OCI-LY3 (cell line): ENCODE measurements around the gene C9orf78.
"Not testable (repeated sequence)": the region's sequence is repeated elsewhere in the genome, so short reads cannot be mapped to it uniquely, and the experiment has no call there.

ENCODE experiments used
- H2AFZ ChIP-seq: fragments of 200-600, 300-600 bp; shearing (Covaris generic); 2 replicates; pipeline ENCODE4 v1.6.0; 2014; ENCODE audit warnings: antibody characterized with exemption, low read depth, low read length
- H3K27ac ChIP-seq: fragments of 200-600, 300-600 bp; sonication (generic); 2 replicates; pipeline ENCODE4 v1.5.1; 2014; ENCODE audit warnings: mild to moderate bottlenecking, low read length, moderate library complexity, mixed read lengths
- H3K27me3 ChIP-seq: fragments of 200-600, 300-600 bp; sonication (generic); 2 replicates; pipeline ENCODE4 v1.6.1; 2014; ENCODE audit warnings: low read depth, low read length, mixed read lengths
- H3K36me3 ChIP-seq: fragments of 200-600, 300-600 bp; sonication (generic); replicated peaks from 2 replicates; pipeline ENCODE3; 2014; ENCODE audit warnings: low read depth, low read length, mixed read lengths
- H3K4me1 ChIP-seq: fragments of 300-600, 200-600 bp; sonication (generic); 2 replicates; pipeline ENCODE4 v1.6.1; 2014; ENCODE audit warnings: low read length, mixed read lengths
- H3K4me2 ChIP-seq: fragments of 200-600, 300-600 bp; sonication (generic); 2 replicates; pipeline ENCODE4 v1.6.1; 2014; ENCODE audit warnings: low read length, mixed read lengths
- H3K4me3 ChIP-seq: fragments of 300-600, 200-600 bp; sonication (generic); 2 replicates; pipeline ENCODE4 v1.5.1; 2014; ENCODE audit warnings: antibody characterized with exemption, mild to moderate bottlenecking, low read length, moderate library complexity
- H3K79me2 ChIP-seq: fragments of 300-600, 200-600 bp; shearing (Covaris generic); 2 replicates; pipeline ENCODE4 v1.6.1; 2014; ENCODE audit warnings: mild to moderate bottlenecking, low read length, mixed read lengths
- H3K9ac ChIP-seq: fragments of 300-600, 200-600 bp; shearing (Covaris generic); 2 replicates; pipeline ENCODE4 v1.6.0; 2014; ENCODE audit warnings: mild to moderate bottlenecking, low read length, moderate library complexity
- H3K9me3 ChIP-seq: fragments of 200-600, 300-600 bp; shearing (Covaris generic); 2 replicates; pipeline ENCODE4 v1.6.1; 2014; ENCODE audit warnings: low read length, mixed read lengths; ENCODE audit not compliant: insufficient read depth
- H4K20me1 ChIP-seq: fragments of 200-600, 300-600 bp; sonication (generic); 2 replicates; pipeline ENCODE4 v1.6.1; 2016; ENCODE audit warnings: low read length, mixed read lengths; ENCODE audit not compliant: insufficient read depth
- CTCF ChIP-seq: fragments of 200-600, 300-600 bp; sonication (generic); IDR thresholded peaks from 2 replicates; pipeline ENCODE4 v1.5.1; 2014; ENCODE audit warnings: antibody characterized with exemption, low read length, low read depth
- EZH2phosphoT487 ChIP-seq: fragments of 200-600 bp; shearing (Covaris generic); IDR thresholded peaks from 2 replicates; pipeline ENCODE4 v1.6.1; 2018; ENCODE audit warnings: antibody characterized with exemption, mixed run types, low read depth

The C9orf78 gene

GRCh38 chr9:129803676-129804060 is 31.4 kb downstream of the C9orf78 start:
- no peak overlapping the region for H2AFZ ChIP-seq
- no peaks in the 10 kb centered on the region for H3K9me3 ChIP-seq
- peaks cover 10% of the 10 kb centered on the region for H3K79me2 ChIP-seq
- peak overlapping the region; percentile 67 for H3K9ac ChIP-seq
- H4K20me1 ChIP-seq = no peaks in the 10 kb centered on the region
- no peaks in the 10 kb centered on the region for H3K27me3 ChIP-seq
- peak overlapping the region; percentile 85 for H3K4me2 ChIP-seq
- peaks cover 6% of the 10 kb centered on the region for H3K36me3 ChIP-seq
- no peak overlapping the region for H3K27ac ChIP-seq
- TF ChIP-seq EZH2phosphoT487 = no peak
- H3K4me3 ChIP-seq = peak overlapping the region; percentile 86
- H3K4me1 ChIP-seq = peaks cover 5% of the 10 kb centered on the region

DNA sequence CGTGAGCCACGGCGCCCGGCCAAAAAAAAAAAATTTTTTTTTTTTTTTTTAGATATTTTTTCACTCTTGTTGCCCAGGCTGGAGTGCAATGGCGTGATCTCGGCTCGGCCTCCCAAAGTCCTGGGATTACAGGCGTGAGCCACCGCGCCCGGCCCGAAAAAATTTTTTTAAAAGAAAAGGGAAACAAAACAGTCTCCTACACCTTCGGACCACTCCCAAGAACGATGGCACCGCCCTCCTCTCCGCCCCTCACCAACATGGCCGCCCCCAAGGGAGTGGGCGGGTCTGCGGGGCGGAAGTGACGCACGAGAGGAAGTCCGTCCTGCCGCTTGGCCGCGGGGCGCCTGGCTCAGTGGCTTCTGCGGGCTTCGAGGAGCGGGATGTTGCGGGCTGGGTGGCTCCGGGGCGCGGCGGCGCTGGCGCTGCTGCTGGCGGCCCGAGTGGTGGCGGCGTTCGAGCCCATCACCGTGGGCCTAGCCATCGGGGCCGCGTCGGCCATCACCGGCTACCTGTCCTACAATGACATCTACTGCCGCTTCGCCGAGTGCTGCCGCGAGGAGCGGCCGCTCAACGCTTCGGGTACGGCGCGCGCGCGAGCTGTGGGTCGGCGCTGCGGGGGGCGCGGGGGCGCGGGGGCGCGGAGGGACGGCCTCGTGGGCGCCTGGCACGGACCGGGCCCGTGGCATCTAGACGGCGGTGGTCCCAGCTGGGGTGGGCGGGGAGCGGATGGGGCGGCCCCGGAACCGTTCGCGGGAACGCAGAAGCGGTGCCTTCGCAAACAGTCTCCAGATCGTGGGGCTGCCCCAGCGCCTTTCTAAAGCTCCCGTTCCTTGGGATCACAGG is 32.0 kb downstream of the C9orf78 start, which contains the start of gene TOR1B:
Gene TOR1B (plus strand): TSS at position 352 of the 843 bp plus-strand sequence. CDS start 29 bp downstream, at position 381.
- no peak within 1 kb of the TSS for H3K27ac ChIP-seq
- TF ChIP-seq EZH2phosphoT487 = no peak
- TF ChIP-seq CTCF = no peak
- no peaks in the 10 kb centered on the region for H4K20me1 ChIP-seq

DNA sequence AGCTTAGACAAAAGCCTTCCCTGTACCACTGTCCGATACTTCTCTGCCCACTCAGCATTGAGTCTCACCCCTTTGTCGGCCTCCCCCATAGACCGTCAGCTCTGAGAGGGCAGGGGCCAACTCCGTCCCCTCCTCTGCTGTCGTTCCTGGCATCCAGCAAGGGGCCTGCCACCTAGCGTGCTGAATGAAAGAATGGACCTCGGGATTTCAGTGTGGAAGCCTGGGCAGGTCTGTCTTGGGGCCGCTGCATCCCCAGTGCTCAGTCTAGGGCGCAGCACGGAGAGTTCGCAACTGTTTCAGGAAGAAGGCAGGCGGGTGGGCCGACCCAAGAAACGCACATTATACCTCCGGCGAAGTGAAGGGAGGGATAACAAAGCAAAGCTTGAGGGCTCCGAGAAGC is 33.6 kb downstream of the C9orf78 start:
- Histone ChIP-seq H3K79me2 (peaks cover 10% of the 10 kb centered on the region), H3K27ac (no peak overlapping the region), H4K20me1 (no peaks in the 10 kb centered on the region), H3K27me3 (no peaks in the 10 kb centered on the region), H3K36me3 (peaks cover 2% of the 10 kb centered on the region), H3K4me1 (peaks cover 5% of the 10 kb centered on the region), H3K4me3 (no peak overlapping the region), H3K4me2 (no peak overlapping the region), H3K9ac (no peak overlapping the region), H2AFZ (no peak overlapping the region), H3K9me3 (no peaks in the 10 kb centered on the region)
- TF ChIP-seq EZH2phosphoT487 (no peak), CTCF (no peak)

More for the DNA sequence above, 32.0 kb downstream of the C9orf78 start, which contains the start of gene TOR1B:
- Histone ChIP-seq H3K9me3 (no peaks in the 10 kb centered on the region), H3K4me3 (peak within 1 kb of the TSS; percentile 86), H3K9ac (peak within 1 kb of the TSS; percentile 67), H3K4me1 (peaks cover 5% of the 10 kb centered on the region), H3K36me3 (peaks cover 6% of the 10 kb centered on the region), H2AFZ (peak within 1 kb of the TSS; percentile 82), H3K4me2 (peak within 1 kb of the TSS; percentile 85), H3K27me3 (no peaks in the 10 kb centered on the region), H3K79me2 (peaks cover 10% of the 10 kb centered on the region)

DNA sequence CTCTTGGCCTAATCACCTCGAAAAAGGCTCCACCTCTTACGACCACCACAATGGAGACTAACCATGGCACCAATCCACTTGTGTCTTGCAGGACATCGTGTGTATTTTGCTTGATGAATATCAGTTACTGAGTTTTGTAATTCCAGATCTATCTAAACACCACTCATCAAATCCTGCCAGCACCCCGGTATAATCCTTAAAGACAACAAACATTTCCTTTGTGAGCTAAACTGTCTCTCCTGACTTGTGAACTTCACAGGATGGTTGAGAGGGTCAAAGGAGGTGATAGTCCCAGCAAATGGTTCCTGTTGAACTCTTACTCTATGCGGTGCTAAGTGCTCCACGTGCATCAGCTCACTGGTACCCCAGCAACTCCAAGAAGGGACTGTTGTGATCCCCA is 36.1 kb downstream of the C9orf78 start:
- Histone ChIP-seq H3K27me3 (no peaks in the 10 kb centered on the region; the same call in 1 of the 2 replicates), H3K36me3 (no peaks in the 10 kb centered on the region)
- TF ChIP-seq EZH2phosphoT487 (no peak), CTCF (no peak)

GRCh38 chr9:129796029-129796428 is 39.0 kb downstream of the C9orf78 start:
- not testable (repeated sequence) for H3K27ac ChIP-seq, H4K20me1 ChIP-seq, H2AFZ ChIP-seq, H3K36me3 ChIP-seq, H3K4me1 ChIP-seq, H3K9me3 ChIP-seq, H3K4me2 ChIP-seq, H3K4me3 ChIP-seq, H3K27me3 ChIP-seq, H3K79me2 ChIP-seq, H3K9ac ChIP-seq

More for the DNA sequence above, 36.1 kb downstream of the C9orf78 start:
- H3K9me3 ChIP-seq = no peaks in the 10 kb centered on the region
- peaks cover 2% of the 10 kb centered on the region for H3K4me1 ChIP-seq
- peaks cover 5% of the 10 kb centered on the region for H3K79me2 ChIP-seq
- no peaks in the 10 kb centered on the region for H4K20me1 ChIP-seq
- no peak overlapping the region for H3K4me3 ChIP-seq
- no peak overlapping the region for H3K4me2 ChIP-seq
- H2AFZ ChIP-seq = no peak overlapping the region
- no peak overlapping the region for H3K9ac ChIP-seq
- H3K27ac ChIP-seq = no peak overlapping the region
